ENCODE data around the gene ANKS6.
"Not testable (repeated sequence)": the region's sequence is repeated elsewhere in the genome, so short reads cannot be mapped to it uniquely, and the experiment has no call there.

The ANKS6 gene

GRCh38 chr9:98687911-98688310 lies 108.4 kb downstream of the ANKS6 start:
- TF ChIP-seq ZNF274 (IDR thresholded peaks at IDR 0.05; ENCODE audit: low read depth, low read length), result no peak
- no peak overlapping the region for H3K4me3 ChIP-seq (ENCODE audit: low read length)

- no peak for TF ChIP-seq ZNF274 (IDR thresholded peaks at IDR 0.05; ENCODE audit: low read depth, low read length)
Measured at GRCh38 chr9:98686961-98687855, 109.1 kb downstream of the ANKS6 start.

GRCh38 chr9:98684816-98685215 lies 111.5 kb downstream of the ANKS6 start:
- not testable (repeated sequence) for H3K4me3 ChIP-seq (ENCODE audit: low read length)

More at GRCh38 chr9:98686961-98687855, 109.1 kb downstream of the ANKS6 start:
- H3K4me3 ChIP-seq (ENCODE audit: low read length), result no peak overlapping the region

All from GM08714 (cell line).